ENCODE results near the gene AP4S1.
"Not testable (repeated sequence)": the region's sequence is repeated elsewhere in the genome, so short reads cannot be mapped to it uniquely, and the experiment has no call there.

The AP4S1 gene

DNA sequence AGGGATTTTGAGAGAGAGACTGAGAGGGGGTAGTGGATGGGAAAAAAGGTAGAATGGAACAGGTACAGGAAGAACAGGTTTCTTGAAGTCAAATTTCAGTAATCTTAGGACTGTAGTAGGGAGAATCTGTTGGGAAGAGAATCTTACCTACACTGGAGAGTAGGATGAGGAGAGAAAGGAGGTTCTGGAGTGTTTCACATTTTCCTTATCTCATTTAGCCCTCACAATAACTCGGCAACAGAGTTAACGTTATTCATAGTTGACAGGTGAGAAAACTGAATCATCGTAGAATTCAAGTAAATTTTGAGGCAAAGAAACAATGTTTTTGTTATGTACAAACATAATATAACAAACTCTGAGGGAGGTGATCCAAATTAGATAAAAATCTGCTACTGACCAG lies 17.9 kb downstream of the AP4S1 start:
- TF ChIP-seq, protein P1, sequence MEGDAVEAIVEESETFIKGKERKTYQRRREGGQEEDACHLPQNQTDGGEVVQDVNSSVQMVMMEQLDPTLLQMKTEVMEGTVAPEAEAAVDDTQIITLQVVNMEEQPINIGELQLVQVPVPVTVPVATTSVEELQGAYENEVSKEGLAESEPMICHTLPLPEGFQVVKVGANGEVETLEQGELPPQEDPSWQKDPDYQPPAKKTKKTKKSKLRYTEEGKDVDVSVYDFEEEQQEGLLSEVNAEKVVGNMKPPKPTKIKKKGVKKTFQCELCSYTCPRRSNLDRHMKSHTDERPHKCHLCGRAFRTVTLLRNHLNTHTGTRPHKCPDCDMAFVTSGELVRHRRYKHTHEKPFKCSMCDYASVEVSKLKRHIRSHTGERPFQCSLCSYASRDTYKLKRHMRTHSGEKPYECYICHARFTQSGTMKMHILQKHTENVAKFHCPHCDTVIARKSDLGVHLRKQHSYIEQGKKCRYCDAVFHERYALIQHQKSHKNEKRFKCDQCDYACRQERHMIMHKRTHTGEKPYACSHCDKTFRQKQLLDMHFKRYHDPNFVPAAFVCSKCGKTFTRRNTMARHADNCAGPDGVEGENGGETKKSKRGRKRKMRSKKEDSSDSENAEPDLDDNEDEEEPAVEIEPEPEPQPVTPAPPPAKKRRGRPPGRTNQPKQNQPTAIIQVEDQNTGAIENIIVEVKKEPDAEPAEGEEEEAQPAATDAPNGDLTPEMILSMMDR (IDR thresholded peaks at IDR 0.05; ENCODE audit: poor library complexity, severe bottlenecking) = no peak
- no peak; the same call in 2 of the 3 replicates for ATAC-seq (ENCODE audit: low read depth)
- H3K36me3 ChIP-seq (ENCODE audit: low read depth) = no peaks in the 10 kb centered on the region
- H3K27ac ChIP-seq (ENCODE audit: poor library complexity, severe bottlenecking) = peak overlapping the region; percentile 20
- H3K27me3 ChIP-seq (ENCODE audit: insufficient read depth, poor library complexity, severe bottlenecking) = no peaks in the 10 kb centered on the region
- H3K4me3 ChIP-seq (ENCODE audit: severe bottlenecking) = no peak overlapping the region
- no peaks in the 10 kb centered on the region for H3K9me3 ChIP-seq (ENCODE audit: severe bottlenecking)
- no peak for DNase-seq (ENCODE audit: low spot score)
- peaks cover 14% of the 10 kb centered on the region for H3K4me1 ChIP-seq (ENCODE audit: insufficient read depth, poor library complexity, severe bottlenecking)

DNA sequence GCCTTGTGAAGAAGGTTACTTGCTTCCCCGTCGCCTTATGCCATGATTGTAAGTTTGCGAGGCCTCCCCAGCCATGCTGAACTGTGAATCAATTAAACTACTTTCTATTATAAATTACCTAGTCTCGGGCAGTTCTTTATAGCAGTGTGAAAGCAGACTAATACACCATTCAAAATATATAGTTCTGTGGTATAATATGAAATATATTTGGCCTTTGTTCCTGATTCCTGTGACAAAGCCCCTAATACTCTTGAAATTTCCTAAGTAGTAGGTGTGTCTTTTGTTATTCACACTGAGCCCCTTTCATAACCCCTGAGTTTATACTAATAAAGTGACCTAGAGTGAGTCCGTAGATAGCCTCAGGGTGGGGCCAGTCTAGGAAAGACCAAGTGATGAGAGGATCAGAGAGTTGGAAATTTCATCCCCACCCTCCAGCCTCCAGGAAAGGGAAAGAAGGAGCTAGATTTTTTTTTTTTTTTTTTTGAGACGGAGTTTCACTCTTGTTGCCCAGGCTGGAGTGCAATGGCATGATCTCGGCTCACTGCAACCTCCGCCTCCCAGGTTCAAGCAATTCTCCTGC lies 20.1 kb downstream of the AP4S1 start:
- DNase-seq (ENCODE audit: low spot score) = no peak
- Histone ChIP-seq H3K9me3 (ENCODE audit: severe bottlenecking) (no peaks in the 10 kb centered on the region), H3K4me3 (ENCODE audit: severe bottlenecking) (no peak overlapping the region), H3K27me3 (ENCODE audit: insufficient read depth, poor library complexity, severe bottlenecking) (no peaks in the 10 kb centered on the region), H3K36me3 (ENCODE audit: low read depth) (no peaks in the 10 kb centered on the region), H3K4me1 (ENCODE audit: insufficient read depth, poor library complexity, severe bottlenecking) (peaks cover 13% of the 10 kb centered on the region), H3K27ac (ENCODE audit: poor library complexity, severe bottlenecking) (no peak overlapping the region)
- TF ChIP-seq, protein P1 (IDR thresholded peaks at IDR 0.05; ENCODE audit: poor library complexity, severe bottlenecking) = no peak
- no peak for ATAC-seq (ENCODE audit: low read depth)

DNA sequence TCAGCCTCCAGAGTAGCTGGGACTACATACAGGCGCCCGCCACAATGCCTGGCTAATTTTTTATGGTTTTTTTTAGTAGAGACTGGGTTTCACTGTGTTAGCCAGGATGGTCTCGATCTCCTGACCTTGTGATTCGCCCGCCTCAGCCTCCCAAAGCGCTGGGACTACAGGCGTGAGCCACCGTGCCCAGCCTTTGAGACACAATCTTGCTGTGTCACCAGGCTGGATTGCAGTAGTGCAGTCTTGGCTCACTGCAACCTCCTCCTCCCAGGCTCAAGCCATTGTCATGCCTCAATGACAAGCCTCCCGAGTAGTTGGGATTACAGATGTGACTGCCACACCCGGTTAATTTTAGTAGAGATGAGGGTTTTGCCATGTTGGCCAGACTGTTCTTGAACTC lies 22.1 kb downstream of the AP4S1 start:
- DNase-seq (ENCODE audit: low spot score) (no peak), ATAC-seq (ENCODE audit: low read depth) (no peak)
- Histone ChIP-seq H3K27ac (ENCODE audit: poor library complexity, severe bottlenecking) (no peak overlapping the region), H3K4me1 (ENCODE audit: insufficient read depth, poor library complexity, severe bottlenecking) (peaks cover 13% of the 10 kb centered on the region), H3K27me3 (ENCODE audit: insufficient read depth, poor library complexity, severe bottlenecking) (no peaks in the 10 kb centered on the region), H3K9me3 (ENCODE audit: severe bottlenecking) (no peaks in the 10 kb centered on the region), H3K4me3 (ENCODE audit: severe bottlenecking) (no peak overlapping the region), H3K36me3 (ENCODE audit: low read depth) (no peaks in the 10 kb centered on the region)
- TF ChIP-seq, protein P1 (IDR thresholded peaks at IDR 0.05; ENCODE audit: poor library complexity, severe bottlenecking) = no peak

DNA sequence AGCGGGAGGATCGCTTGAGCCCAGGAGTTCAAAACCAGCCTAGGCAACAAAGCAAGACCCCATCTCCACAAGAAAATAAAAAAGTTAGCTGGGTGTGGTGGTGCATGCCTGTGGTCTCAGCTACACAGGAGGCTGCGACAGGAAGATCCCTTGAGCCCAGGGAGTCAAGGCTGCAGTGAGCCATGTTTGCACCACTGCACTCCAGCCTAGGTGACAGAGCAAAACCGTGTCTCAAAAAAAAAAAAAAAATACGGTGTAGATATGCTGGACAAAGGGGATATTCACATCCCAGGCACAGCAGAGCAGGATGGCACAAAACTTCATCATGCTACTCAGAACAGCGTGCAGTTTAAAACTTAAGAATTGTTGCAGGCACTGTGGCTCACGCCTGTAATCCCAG lies 25.6 kb downstream of the AP4S1 start:
- Histone ChIP-seq H3K27ac (ENCODE audit: poor library complexity, severe bottlenecking) (no peak overlapping the region), H3K36me3 (ENCODE audit: low read depth) (no peaks in the 10 kb centered on the region), H3K9me3 (ENCODE audit: severe bottlenecking) (no peaks in the 10 kb centered on the region), H3K4me3 (ENCODE audit: severe bottlenecking) (no peak overlapping the region), H3K27me3 (ENCODE audit: insufficient read depth, poor library complexity, severe bottlenecking) (no peaks in the 10 kb centered on the region), H3K4me1 (ENCODE audit: insufficient read depth, poor library complexity, severe bottlenecking) (peaks cover 7% of the 10 kb centered on the region)
- DNase-seq (ENCODE audit: low spot score) = no peak
- TF ChIP-seq, protein P1 (IDR thresholded peaks at IDR 0.05; ENCODE audit: poor library complexity, severe bottlenecking) = no peak
- ATAC-seq (ENCODE audit: low read depth) = no peak

DNA sequence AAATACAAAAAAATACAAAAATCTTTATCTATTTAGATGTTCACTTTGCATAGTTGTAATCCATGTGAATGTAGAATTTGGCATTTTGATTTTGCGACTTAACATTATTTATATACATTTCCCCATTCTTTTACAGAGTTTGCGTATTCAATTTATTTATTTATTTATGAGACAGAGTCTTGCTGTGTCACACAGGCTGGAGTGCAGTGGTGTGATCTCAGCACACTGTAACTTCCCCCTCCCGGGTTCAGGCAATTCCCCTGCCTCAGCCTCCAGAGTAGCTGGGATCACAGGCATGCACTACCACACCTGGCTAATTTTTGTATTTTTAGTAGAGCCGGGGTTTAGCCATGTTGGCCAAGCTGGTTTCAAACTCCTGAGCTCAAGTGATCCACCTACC lies 26.1 kb downstream of the AP4S1 start:
- H3K4me3 ChIP-seq (ENCODE audit: severe bottlenecking) = no peak overlapping the region
- DNase-seq (ENCODE audit: low spot score) (no peak), ATAC-seq (ENCODE audit: low read depth) (no peak)
- no peaks in the 10 kb centered on the region for H3K27me3 ChIP-seq (ENCODE audit: insufficient read depth, poor library complexity, severe bottlenecking)
- TF ChIP-seq, protein P1 (IDR thresholded peaks at IDR 0.05; ENCODE audit: poor library complexity, severe bottlenecking) = no peak
- peaks cover 7% of the 10 kb centered on the region for H3K4me1 ChIP-seq (ENCODE audit: insufficient read depth, poor library complexity, severe bottlenecking)
- H3K9me3 ChIP-seq (ENCODE audit: severe bottlenecking) = no peaks in the 10 kb centered on the region
- no peak overlapping the region for H3K27ac ChIP-seq (ENCODE audit: poor library complexity, severe bottlenecking)
- no peaks in the 10 kb centered on the region for H3K36me3 ChIP-seq (ENCODE audit: low read depth)

DNA sequence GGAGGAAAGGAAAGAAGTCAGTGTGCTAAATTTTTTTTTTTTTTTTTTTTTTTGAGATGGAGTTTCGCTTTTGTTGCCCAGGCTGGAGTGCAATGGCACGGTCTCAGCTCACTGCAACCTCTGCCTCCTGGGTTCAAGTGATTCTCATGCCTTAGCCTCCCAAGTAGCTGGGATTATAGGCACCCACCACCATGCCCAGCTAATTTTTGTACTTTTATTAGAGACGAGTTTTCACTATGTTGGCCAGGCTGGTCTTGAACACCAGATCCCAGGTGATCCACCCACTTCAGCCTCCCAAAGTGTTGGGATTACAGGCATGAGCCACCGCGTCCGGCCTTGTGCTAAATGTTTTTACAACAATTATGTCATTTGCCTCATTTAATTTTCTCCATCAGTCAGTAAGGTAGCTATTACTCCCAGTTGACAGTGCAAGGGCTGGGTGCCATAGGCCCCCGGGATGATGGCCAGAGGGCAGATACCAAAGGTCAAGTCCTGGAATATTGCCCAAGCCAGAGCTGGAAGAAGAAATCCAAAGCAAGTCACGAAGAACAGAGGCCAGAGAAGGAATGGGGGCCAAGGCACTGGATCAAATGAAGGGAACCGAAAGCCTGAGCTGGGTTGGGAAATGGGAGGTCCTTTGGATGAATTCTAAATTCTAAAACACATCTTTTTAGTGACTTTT lies 27.6 kb downstream of the AP4S1 start:
- not testable (repeated sequence) for H3K27me3 ChIP-seq (ENCODE audit: insufficient read depth, poor library complexity, severe bottlenecking); ATAC-seq (ENCODE audit: low read depth); H3K36me3 ChIP-seq (ENCODE audit: low read depth); H3K4me3 ChIP-seq (ENCODE audit: severe bottlenecking); H3K27ac ChIP-seq (ENCODE audit: poor library complexity, severe bottlenecking); H3K9me3 ChIP-seq (ENCODE audit: severe bottlenecking); DNase-seq (ENCODE audit: low spot score)
- peaks cover 18% of the 10 kb centered on the region for H3K4me1 ChIP-seq (ENCODE audit: insufficient read depth, poor library complexity, severe bottlenecking)

Data from RWPE2 (cell line).